ENCODE data around the gene SLC44A1.

Gene SLC44A1

GRCh38 chr9:105290954-105291353 is 46.5 kb downstream of the SLC44A1 start:
- H3K27me3 ChIP-seq (ENCODE audit: control insufficient read depth in 1 of 2, insufficient read depth in 1 of 2, low read length in 2 of 2): no peaks in the 10 kb centered on the region
- H3K27ac ChIP-seq (ENCODE audit: low read length, poor library complexity, severe bottlenecking): no peak overlapping the region
- no peaks in the 10 kb centered on the region for H3K9me3 ChIP-seq (ENCODE audit: control insufficient read depth, low read length)
- no peak overlapping the region for H2AFZ ChIP-seq (ENCODE audit: low read depth, low read length)
- no peak overlapping the region for H2BK5ac ChIP-seq (ENCODE audit: low read depth, low read length, poor library complexity, severe bottlenecking)
- no peak overlapping the region for H3K4ac ChIP-seq (ENCODE audit: low read depth in 1 of 2, low read length in 2 of 2)
- DNase-seq: no peak
- H3K18ac ChIP-seq (ENCODE audit: low read depth in 1 of 2, low read length in 2 of 2): no peak overlapping the region
- no peak overlapping the region for H4K91ac ChIP-seq (ENCODE audit: low read length)
- no peak overlapping the region for H2BK12ac ChIP-seq (ENCODE audit: low read length in 2 of 2)
- H3K4me1 ChIP-seq (ENCODE audit: control insufficient read depth, insufficient read depth, low read depth, low read length): no peaks in the 10 kb centered on the region
- H3K14ac ChIP-seq (ENCODE audit: low read length in 2 of 2): no peak overlapping the region
- peaks cover 10% of the 10 kb centered on the region for H3K79me1 ChIP-seq (replicated peaks; ENCODE audit: low read length, poor library complexity, severe bottlenecking)
- no peak overlapping the region for H3K4me2 ChIP-seq (ENCODE audit: low read length, poor library complexity, severe bottlenecking)
- no peaks in the 10 kb centered on the region for H3K36me3 ChIP-seq (ENCODE audit: control insufficient read depth in 1 of 2, insufficient read depth in 2 of 2, low read depth in 1 of 2, low read length in 2 of 2)
- no peak overlapping the region for H2BK120ac ChIP-seq (ENCODE audit: low read depth, low read length)
- H2AK5ac ChIP-seq (ENCODE audit: low read length, severe bottlenecking): no peak overlapping the region
- H3K23ac ChIP-seq (ENCODE audit: low read length in 2 of 2): no peak overlapping the region
- 80% methylated on average over 1 of the region's 1 CpG for WGBS
- no peak overlapping the region for H3K4me3 ChIP-seq (ENCODE audit: insufficient read depth in 1 of 2, low read depth in 1 of 2, low read length in 2 of 2)
- no peak overlapping the region for H2BK15ac ChIP-seq (ENCODE audit: low read depth, poor library complexity, severe bottlenecking)
- H4K8ac ChIP-seq (ENCODE audit: low read length): no peak overlapping the region
- H3K9ac ChIP-seq (ENCODE audit: low read length): peak overlapping the region; percentile 19

GRCh38 chr9:105291422-105291859 is 47.0 kb downstream of the SLC44A1 start:
- H3K4me2 ChIP-seq (ENCODE audit: low read length, poor library complexity, severe bottlenecking): no peak overlapping the region
- H3K27ac ChIP-seq (ENCODE audit: low read length, poor library complexity, severe bottlenecking): no peak overlapping the region
- H3K23ac ChIP-seq (ENCODE audit: low read length in 2 of 2): no peak overlapping the region
- no peak overlapping the region for H3K14ac ChIP-seq (ENCODE audit: low read length in 2 of 2)
- no peaks in the 10 kb centered on the region for H3K9me3 ChIP-seq (ENCODE audit: control insufficient read depth, low read length)
- no peak overlapping the region for H2BK120ac ChIP-seq (ENCODE audit: low read depth, low read length)
- no peak overlapping the region for H3K18ac ChIP-seq (ENCODE audit: low read depth in 1 of 2, low read length in 2 of 2)
- H2AK5ac ChIP-seq (ENCODE audit: low read length, severe bottlenecking): no peak overlapping the region
- peaks cover 10% of the 10 kb centered on the region for H3K79me1 ChIP-seq (replicated peaks; ENCODE audit: low read length, poor library complexity, severe bottlenecking)
- no peak overlapping the region for H3K4me3 ChIP-seq (ENCODE audit: insufficient read depth in 1 of 2, low read depth in 1 of 2, low read length in 2 of 2)
- H2AFZ ChIP-seq (ENCODE audit: low read depth, low read length): no peak overlapping the region
- no peak overlapping the region for H4K8ac ChIP-seq (ENCODE audit: low read length)
- no peak overlapping the region for H4K91ac ChIP-seq (ENCODE audit: low read length)
- H3K27me3 ChIP-seq (ENCODE audit: control insufficient read depth in 1 of 2, insufficient read depth in 1 of 2, low read length in 2 of 2): no peaks in the 10 kb centered on the region
- H2BK12ac ChIP-seq (ENCODE audit: low read length in 2 of 2): no peak overlapping the region
- H2BK5ac ChIP-seq (ENCODE audit: low read depth, low read length, poor library complexity, severe bottlenecking): no peak overlapping the region
- H3K4me1 ChIP-seq (ENCODE audit: control insufficient read depth, insufficient read depth, low read depth, low read length): no peaks in the 10 kb centered on the region
- H3K4ac ChIP-seq (ENCODE audit: low read depth in 1 of 2, low read length in 2 of 2): no peak overlapping the region
- no peak for DNase-seq
- no CpG with 5 or more reads among the region's 1 CpG for WGBS
- no peaks in the 10 kb centered on the region for H3K36me3 ChIP-seq (ENCODE audit: control insufficient read depth in 1 of 2, insufficient read depth in 2 of 2, low read depth in 1 of 2, low read length in 2 of 2)
- H3K9ac ChIP-seq (ENCODE audit: low read length): no peak overlapping the region
- no peak overlapping the region for H2BK15ac ChIP-seq (ENCODE audit: low read depth, poor library complexity, severe bottlenecking)

GRCh38 chr9:105291938-105292337 is 47.5 kb downstream of the SLC44A1 start:
- Histone ChIP-seq H4K8ac (ENCODE audit: low read length) (no peak overlapping the region), H3K36me3 (ENCODE audit: control insufficient read depth in 1 of 2, insufficient read depth in 2 of 2, low read depth in 1 of 2, low read length in 2 of 2) (no peaks in the 10 kb centered on the region), H4K91ac (ENCODE audit: low read length) (no peak overlapping the region), H3K18ac (ENCODE audit: low read depth in 1 of 2, low read length in 2 of 2) (no peak overlapping the region), H3K4me3 (ENCODE audit: insufficient read depth in 1 of 2, low read depth in 1 of 2, low read length in 2 of 2) (no peak overlapping the region), H2BK120ac (ENCODE audit: low read depth, low read length) (no peak overlapping the region), H2BK12ac (ENCODE audit: low read length in 2 of 2) (no peak overlapping the region), H2AFZ (ENCODE audit: low read depth, low read length) (no peak overlapping the region), H3K79me1 (replicated peaks; ENCODE audit: low read length, poor library complexity, severe bottlenecking) (peaks cover 10% of the 10 kb centered on the region), H3K27me3 (ENCODE audit: control insufficient read depth in 1 of 2, insufficient read depth in 1 of 2, low read length in 2 of 2) (no peaks in the 10 kb centered on the region), H2BK15ac (ENCODE audit: low read depth, poor library complexity, severe bottlenecking) (no peak overlapping the region), H3K14ac (ENCODE audit: low read length in 2 of 2) (no peak overlapping the region), H3K9ac (ENCODE audit: low read length) (no peak overlapping the region), H3K9me3 (ENCODE audit: control insufficient read depth, low read length) (no peaks in the 10 kb centered on the region), H3K23ac (ENCODE audit: low read length in 2 of 2) (no peak overlapping the region), H3K4me2 (ENCODE audit: low read length, poor library complexity, severe bottlenecking) (no peak overlapping the region), H3K27ac (ENCODE audit: low read length, poor library complexity, severe bottlenecking) (no peak overlapping the region), H3K4ac (ENCODE audit: low read depth in 1 of 2, low read length in 2 of 2) (no peak overlapping the region), H3K4me1 (ENCODE audit: control insufficient read depth, insufficient read depth, low read depth, low read length) (no peaks in the 10 kb centered on the region), H2AK5ac (ENCODE audit: low read length, severe bottlenecking) (no peak overlapping the region), H2BK5ac (ENCODE audit: low read depth, low read length, poor library complexity, severe bottlenecking) (no peak overlapping the region)
- no CpG with 5 or more reads among the region's 2 CpGs for WGBS
- DNase-seq: no peak

- Histone ChIP-seq H2BK5ac (ENCODE audit: low read depth, low read length, poor library complexity, severe bottlenecking) (no peak overlapping the region), H3K36me3 (ENCODE audit: control insufficient read depth in 1 of 2, insufficient read depth in 2 of 2, low read depth in 1 of 2, low read length in 2 of 2) (no peaks in the 10 kb centered on the region), H3K4ac (ENCODE audit: low read depth in 1 of 2, low read length in 2 of 2) (no peak overlapping the region), H2BK120ac (ENCODE audit: low read depth, low read length) (no peak overlapping the region), H3K27ac (ENCODE audit: low read length, poor library complexity, severe bottlenecking) (no peak overlapping the region), H3K4me3 (ENCODE audit: insufficient read depth in 1 of 2, low read depth in 1 of 2, low read length in 2 of 2) (no peak overlapping the region), H2BK12ac (ENCODE audit: low read length in 2 of 2) (no peak overlapping the region), H4K91ac (ENCODE audit: low read length) (no peak overlapping the region), H3K14ac (ENCODE audit: low read length in 2 of 2) (no peak overlapping the region), H3K4me1 (ENCODE audit: control insufficient read depth, insufficient read depth, low read depth, low read length) (peaks cover 2% of the 10 kb centered on the region), H2BK15ac (ENCODE audit: low read depth, poor library complexity, severe bottlenecking) (no peak overlapping the region), H3K9ac (ENCODE audit: low read length) (no peak overlapping the region), H3K4me2 (ENCODE audit: low read length, poor library complexity, severe bottlenecking) (no peak overlapping the region), H3K79me1 (replicated peaks; ENCODE audit: low read length, poor library complexity, severe bottlenecking) (peaks cover 7% of the 10 kb centered on the region), H3K27me3 (ENCODE audit: control insufficient read depth in 1 of 2, insufficient read depth in 1 of 2, low read length in 2 of 2) (no peaks in the 10 kb centered on the region), H3K9me3 (ENCODE audit: control insufficient read depth, low read length) (no peaks in the 10 kb centered on the region), H2AK5ac (ENCODE audit: low read length, severe bottlenecking) (no peak overlapping the region), H3K18ac (ENCODE audit: low read depth in 1 of 2, low read length in 2 of 2) (peak overlapping the region in 1 of 2 experiments; percentile 43), H2AFZ (ENCODE audit: low read depth, low read length) (no peak overlapping the region), H4K8ac (ENCODE audit: low read length) (no peak overlapping the region), H3K23ac (ENCODE audit: low read length in 2 of 2) (no peak overlapping the region)
- DNase-seq: no peak
- 93% methylated on average over 3 of the region's 3 CpGs for WGBS
These were observed 49.0 kb downstream of the SLC44A1 start for GRCh38 chr9:105293408-105293807.

All from mesenchymal stem cell (in vitro differentiated cells and primary cell).